ENCODE results near the gene DNAI1.
A peak's percentile ranks its signal among the peaks of the same experiment; 100 is the strongest.
"Not testable (repeated sequence)": the region's sequence is repeated elsewhere in the genome, so short reads cannot be mapped to it uniquely, and the experiment has no call there.

DNAI1 gene

GRCh38 chr9:34458013-34458958, at the start of gene DNAI1, which contains the start of gene FAM219A:
Gene DNAI1 (plus strand): TSS chr9:34458805. CDS start chr9:34459006, 201 bp downstream.
Gene FAM219A (minus strand): TSS chr9:34458570. CDS start chr9:34458263, 307 bp downstream.
- peak; percentile 99 for DNase-seq

- DNase-seq: no peak
Measured at GRCh38 chr9:34409154-34409553, 49.5 kb upstream of the DNAI1 start.

- DNase-seq: no peak
Measured at GRCh38 chr9:34412336-34412735, 46.3 kb upstream of the DNAI1 start.

GRCh38 chr9:34413231-34413852, 45.3 kb upstream of the DNAI1 start:
- DNase-seq: peak; percentile 49

- no peak for DNase-seq
Measured at GRCh38 chr9:34417734-34418133, 40.9 kb upstream of the DNAI1 start.

GRCh38 chr9:34419716-34420504, 38.7 kb upstream of the DNAI1 start:
- no peak for DNase-seq

- DNase-seq: no peak
Measured at GRCh38 chr9:34426347-34427074, 32.1 kb upstream of the DNAI1 start.

- no peak for DNase-seq
Measured at GRCh38 chr9:34428325-34428958, 30.2 kb upstream of the DNAI1 start.

- DNase-seq: peak; percentile 34
Measured at GRCh38 chr9:34430843-34431437, 27.7 kb upstream of the DNAI1 start.

GRCh38 chr9:34431667-34432066, 26.9 kb upstream of the DNAI1 start:
- no peak for DNase-seq

- peak; percentile 74 for DNase-seq
Measured at GRCh38 chr9:34437006-34437925, 21.3 kb upstream of the DNAI1 start.

- not testable (repeated sequence) for DNase-seq
Measured at GRCh38 chr9:34437926-34438307, 20.7 kb upstream of the DNAI1 start.

GRCh38 chr9:34438465-34438864, 20.1 kb upstream of the DNAI1 start:
- DNase-seq: not testable (repeated sequence)

- DNase-seq: no peak
Measured at GRCh38 chr9:34440017-34440416, 18.6 kb upstream of the DNAI1 start.

GRCh38 chr9:34442770-34443169, 15.8 kb upstream of the DNAI1 start:
- DNase-seq: no peak

- no peak for DNase-seq
Measured at GRCh38 chr9:34443533-34443932, 15.1 kb upstream of the DNAI1 start.

GRCh38 chr9:34443976-34444375, 14.6 kb upstream of the DNAI1 start:
- DNase-seq: no peak

GRCh38 chr9:34446468-34446891, 12.1 kb upstream of the DNAI1 start:
- no peak for DNase-seq

GRCh38 chr9:34446951-34447350, 11.7 kb upstream of the DNAI1 start:
- no peak for DNase-seq

GRCh38 chr9:34450644-34451043, 8.0 kb upstream of the DNAI1 start:
- DNase-seq: no peak
